ENCODE data around the gene CD200R1L. TPM values are rescaled to one million over a fixed set of nuclear protein-coding genes. Genes with fewer than 3 reads are reported as not detected.

Gene CD200R1L
- total and polyA plus RNA-seq, 2 experiments from 2014 or later: not detected

- Histone ChIP-seq H2AFZ (no peak overlapping the region), H4K20me1 (replicated peaks; ENCODE audit: insufficient read depth) (no peaks in the 10 kb centered on the region), H3K79me2 (replicated peaks; ENCODE audit: insufficient read depth) (no peaks in the 10 kb centered on the region), H3K27me3 (ENCODE audit: insufficient read depth) (no peaks in the 10 kb centered on the region), H3F3A (replicated peaks; ENCODE audit: low read depth) (no peaks in the 10 kb centered on the region), H3K9me2 (ENCODE audit: insufficient read depth) (0 out of 2 replicates have a peak, but pooled peaks cover 6% of the 10 kb centered on the region), H3K4me2 (no peak overlapping the region), H3K4me1 (ENCODE audit: insufficient read depth) (no peaks in the 10 kb centered on the region), H3K4me3 (no peak overlapping the region), H3K27ac (ENCODE audit: low read depth) (no peak overlapping the region), H3K36me3 (ENCODE audit: insufficient read depth) (no peaks in the 10 kb centered on the region)
- Mint-ChIP-seq H3K27ac (no peak overlapping the region), H3K36me3 (ENCODE audit: low read depth) (no peaks in the 10 kb centered on the region), H3K4me3 (no peak overlapping the region), H3K27me3 (ENCODE audit: insufficient read depth, low read depth, poor library complexity) (no peaks in the 10 kb centered on the region), H3K9me3 (no peaks in the 10 kb centered on the region), H3K4me1 (no peaks in the 10 kb centered on the region)
- no peak for ATAC-seq
- DNase-seq (ENCODE audit: low spot score): no peak
- TF ChIP-seq STAT1 (IDR thresholded peaks at IDR 0.05; ENCODE audit: unreplicated experiment): no peak
Observed at GRCh38 chr3:112806903-112807302, 39.8 kb downstream of the CD200R1L start.

- H3K9me2 ChIP-seq (ENCODE audit: insufficient read depth): 0 out of 2 replicates have a peak, but pooled peaks cover 6% of the 10 kb centered on the region
- no peak overlapping the region for H3K4me2 ChIP-seq
- no peak for TF ChIP-seq CREB1 (CRISPR knock-in tag; IDR thresholded peaks at IDR 0.05; ENCODE audit: low read depth)
- TF ChIP-seq, protein P1, sequence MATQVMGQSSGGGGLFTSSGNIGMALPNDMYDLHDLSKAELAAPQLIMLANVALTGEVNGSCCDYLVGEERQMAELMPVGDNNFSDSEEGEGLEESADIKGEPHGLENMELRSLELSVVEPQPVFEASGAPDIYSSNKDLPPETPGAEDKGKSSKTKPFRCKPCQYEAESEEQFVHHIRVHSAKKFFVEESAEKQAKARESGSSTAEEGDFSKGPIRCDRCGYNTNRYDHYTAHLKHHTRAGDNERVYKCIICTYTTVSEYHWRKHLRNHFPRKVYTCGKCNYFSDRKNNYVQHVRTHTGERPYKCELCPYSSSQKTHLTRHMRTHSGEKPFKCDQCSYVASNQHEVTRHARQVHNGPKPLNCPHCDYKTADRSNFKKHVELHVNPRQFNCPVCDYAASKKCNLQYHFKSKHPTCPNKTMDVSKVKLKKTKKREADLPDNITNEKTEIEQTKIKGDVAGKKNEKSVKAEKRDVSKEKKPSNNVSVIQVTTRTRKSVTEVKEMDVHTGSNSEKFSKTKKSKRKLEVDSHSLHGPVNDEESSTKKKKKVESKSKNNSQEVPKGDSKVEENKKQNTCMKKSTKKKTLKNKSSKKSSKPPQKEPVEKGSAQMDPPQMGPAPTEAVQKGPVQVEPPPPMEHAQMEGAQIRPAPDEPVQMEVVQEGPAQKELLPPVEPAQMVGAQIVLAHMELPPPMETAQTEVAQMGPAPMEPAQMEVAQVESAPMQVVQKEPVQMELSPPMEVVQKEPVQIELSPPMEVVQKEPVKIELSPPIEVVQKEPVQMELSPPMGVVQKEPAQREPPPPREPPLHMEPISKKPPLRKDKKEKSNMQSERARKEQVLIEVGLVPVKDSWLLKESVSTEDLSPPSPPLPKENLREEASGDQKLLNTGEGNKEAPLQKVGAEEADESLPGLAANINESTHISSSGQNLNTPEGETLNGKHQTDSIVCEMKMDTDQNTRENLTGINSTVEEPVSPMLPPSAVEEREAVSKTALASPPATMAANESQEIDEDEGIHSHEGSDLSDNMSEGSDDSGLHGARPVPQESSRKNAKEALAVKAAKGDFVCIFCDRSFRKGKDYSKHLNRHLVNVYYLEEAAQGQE (IDR thresholded peaks at IDR 0.05; ENCODE audit: unreplicated experiment): no peak
- no peak for TF ChIP-seq ZNF331 (CRISPR knock-in tag; IDR thresholded peaks at IDR 0.05; ENCODE audit: low read depth)
- no peak for TF ChIP-seq JUNB (IDR thresholded peaks at IDR 0.05; ENCODE audit: unreplicated experiment)
- TF ChIP-seq EZH2 (IDR thresholded peaks at IDR 0.05; ENCODE audit: low read depth, unreplicated experiment): no peak
- TF ChIP-seq, protein P2, sequence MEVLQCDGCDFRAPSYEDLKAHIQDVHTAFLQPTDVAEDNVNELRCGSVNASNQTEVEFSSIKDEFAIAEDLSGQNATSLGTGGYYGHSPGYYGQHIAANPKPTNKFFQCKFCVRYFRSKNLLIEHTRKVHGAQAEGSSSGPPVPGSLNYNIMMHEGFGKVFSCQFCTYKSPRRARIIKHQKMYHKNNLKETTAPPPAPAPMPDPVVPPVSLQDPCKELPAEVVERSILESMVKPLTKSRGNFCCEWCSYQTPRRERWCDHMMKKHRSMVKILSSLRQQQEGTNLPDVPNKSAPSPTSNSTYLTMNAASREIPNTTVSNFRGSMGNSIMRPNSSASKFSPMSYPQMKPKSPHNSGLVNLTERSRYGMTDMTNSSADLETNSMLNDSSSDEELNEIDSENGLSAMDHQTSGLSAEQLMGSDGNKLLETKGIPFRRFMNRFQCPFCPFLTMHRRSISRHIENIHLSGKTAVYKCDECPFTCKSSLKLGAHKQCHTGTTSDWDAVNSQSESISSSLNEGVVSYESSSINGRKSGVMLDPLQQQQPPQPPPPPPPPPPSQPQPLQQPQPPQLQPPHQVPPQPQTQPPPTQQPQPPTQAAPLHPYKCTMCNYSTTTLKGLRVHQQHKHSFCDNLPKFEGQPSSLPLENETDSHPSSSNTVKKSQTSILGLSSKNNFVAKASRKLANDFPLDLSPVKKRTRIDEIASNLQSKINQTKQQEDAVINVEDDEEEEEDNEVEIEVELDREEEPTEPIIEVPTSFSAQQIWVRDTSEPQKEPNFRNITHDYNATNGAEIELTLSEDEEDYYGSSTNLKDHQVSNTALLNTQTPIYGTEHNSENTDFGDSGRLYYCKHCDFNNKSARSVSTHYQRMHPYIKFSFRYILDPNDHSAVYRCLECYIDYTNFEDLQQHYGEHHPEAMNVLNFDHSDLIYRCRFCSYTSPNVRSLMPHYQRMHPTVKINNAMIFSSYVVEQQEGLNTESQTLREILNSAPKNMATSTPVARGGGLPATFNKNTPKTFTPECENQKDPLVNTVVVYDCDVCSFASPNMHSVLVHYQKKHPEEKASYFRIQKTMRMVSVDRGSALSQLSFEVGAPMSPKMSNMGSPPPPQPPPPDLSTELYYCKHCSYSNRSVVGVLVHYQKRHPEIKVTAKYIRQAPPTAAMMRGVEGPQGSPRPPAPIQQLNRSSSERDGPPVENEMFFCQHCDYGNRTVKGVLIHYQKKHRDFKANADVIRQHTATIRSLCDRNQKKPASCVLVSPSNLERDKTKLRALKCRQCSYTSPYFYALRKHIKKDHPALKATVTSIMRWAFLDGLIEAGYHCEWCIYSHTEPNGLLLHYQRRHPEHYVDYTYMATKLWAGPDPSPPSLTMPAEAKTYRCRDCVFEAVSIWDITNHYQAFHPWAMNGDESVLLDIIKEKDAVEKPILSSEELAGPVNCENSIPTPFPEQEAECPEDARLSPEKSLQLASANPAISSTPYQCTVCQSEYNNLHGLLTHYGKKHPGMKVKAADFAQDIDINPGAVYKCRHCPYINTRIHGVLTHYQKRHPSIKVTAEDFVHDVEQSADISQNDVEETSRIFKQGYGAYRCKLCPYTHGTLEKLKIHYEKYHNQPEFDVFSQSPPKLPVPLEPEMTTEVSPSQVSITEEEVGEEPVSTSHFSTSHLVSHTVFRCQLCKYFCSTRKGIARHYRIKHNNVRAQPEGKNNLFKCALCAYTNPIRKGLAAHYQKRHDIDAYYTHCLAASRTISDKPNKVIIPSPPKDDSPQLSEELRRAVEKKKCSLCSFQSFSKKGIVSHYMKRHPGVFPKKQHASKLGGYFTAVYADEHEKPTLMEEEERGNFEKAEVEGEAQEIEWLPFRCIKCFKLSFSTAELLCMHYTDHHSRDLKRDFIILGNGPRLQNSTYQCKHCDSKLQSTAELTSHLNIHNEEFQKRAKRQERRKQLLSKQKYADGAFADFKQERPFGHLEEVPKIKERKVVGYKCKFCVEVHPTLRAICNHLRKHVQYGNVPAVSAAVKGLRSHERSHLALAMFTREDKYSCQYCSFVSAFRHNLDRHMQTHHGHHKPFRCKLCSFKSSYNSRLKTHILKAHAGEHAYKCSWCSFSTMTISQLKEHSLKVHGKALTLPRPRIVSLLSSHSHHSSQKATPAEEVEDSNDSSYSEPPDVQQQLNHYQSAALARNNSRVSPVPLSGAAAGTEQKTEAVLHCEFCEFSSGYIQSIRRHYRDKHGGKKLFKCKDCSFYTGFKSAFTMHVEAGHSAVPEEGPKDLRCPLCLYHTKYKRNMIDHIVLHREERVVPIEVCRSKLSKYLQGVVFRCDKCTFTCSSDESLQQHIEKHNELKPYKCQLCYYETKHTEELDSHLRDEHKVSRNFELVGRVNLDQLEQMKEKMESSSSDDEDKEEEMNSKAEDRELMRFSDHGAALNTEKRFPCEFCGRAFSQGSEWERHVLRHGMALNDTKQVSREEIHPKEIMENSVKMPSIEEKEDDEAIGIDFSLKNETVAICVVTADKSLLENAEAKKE (CRISPR knock-in tag; IDR thresholded peaks at IDR 0.05): no peak
- no peak for TF ChIP-seq STAT1 (IDR thresholded peaks at IDR 0.05; ENCODE audit: unreplicated experiment)
- TF ChIP-seq NANOG (IDR thresholded peaks at IDR 0.05; ENCODE audit: borderline replicate concordance): no peak
- TF ChIP-seq, protein P3, sequence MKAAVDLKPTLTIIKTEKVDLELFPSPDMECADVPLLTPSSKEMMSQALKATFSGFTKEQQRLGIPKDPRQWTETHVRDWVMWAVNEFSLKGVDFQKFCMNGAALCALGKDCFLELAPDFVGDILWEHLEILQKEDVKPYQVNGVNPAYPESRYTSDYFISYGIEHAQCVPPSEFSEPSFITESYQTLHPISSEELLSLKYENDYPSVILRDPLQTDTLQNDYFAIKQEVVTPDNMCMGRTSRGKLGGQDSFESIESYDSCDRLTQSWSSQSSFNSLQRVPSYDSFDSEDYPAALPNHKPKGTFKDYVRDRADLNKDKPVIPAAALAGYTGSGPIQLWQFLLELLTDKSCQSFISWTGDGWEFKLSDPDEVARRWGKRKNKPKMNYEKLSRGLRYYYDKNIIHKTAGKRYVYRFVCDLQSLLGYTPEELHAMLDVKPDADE (IDR thresholded peaks at IDR 0.05): no peak
- TF ChIP-seq ZNF114 (CRISPR knock-in tag; IDR thresholded peaks at IDR 0.05): no peak
- no peak for TF ChIP-seq EZH2phosphoT487 (IDR thresholded peaks at IDR 0.05; ENCODE audit: unreplicated experiment)
- TF ChIP-seq POLR2AphosphoS5 (IDR thresholded peaks at IDR 0.05; ENCODE audit: low read depth): no peak
- no peaks in the 10 kb centered on the region for H3K36me3 ChIP-seq (ENCODE audit: insufficient read depth)
- Mint-ChIP-seq H3K27ac (no peak overlapping the region), H3K4me1 (no peaks in the 10 kb centered on the region), H3K36me3 (ENCODE audit: low read depth) (no peaks in the 10 kb centered on the region), H3K4me3 (no peak overlapping the region), H3K9me3 (no peaks in the 10 kb centered on the region), H3K27me3 (ENCODE audit: insufficient read depth, low read depth, poor library complexity) (no peaks in the 10 kb centered on the region)
- H3K27me3 ChIP-seq (ENCODE audit: insufficient read depth): no peaks in the 10 kb centered on the region
- H3F3A ChIP-seq (replicated peaks; ENCODE audit: low read depth): no peaks in the 10 kb centered on the region
- no peak for ATAC-seq
- no peak overlapping the region for H3K27ac ChIP-seq (ENCODE audit: low read depth)
- no peak overlapping the region for H3K4me3 ChIP-seq
- no peaks in the 10 kb centered on the region for H3K79me2 ChIP-seq (replicated peaks; ENCODE audit: insufficient read depth)
- no peaks in the 10 kb centered on the region for H3K4me1 ChIP-seq (ENCODE audit: insufficient read depth)
- no peak for DNase-seq (ENCODE audit: low spot score)
- H2AFZ ChIP-seq: no peak overlapping the region
- no peaks in the 10 kb centered on the region for H4K20me1 ChIP-seq (replicated peaks; ENCODE audit: insufficient read depth)
Observed at GRCh38 chr3:112805126-112805525, 41.5 kb downstream of the CD200R1L start.
